ENCODE results near the gene RNASET2. TPM values are rescaled to one million over a fixed set of nuclear protein-coding genes. Genes with fewer than 3 reads are reported as not detected.

Gene RNASET2
- total and polyA plus RNA-seq, 4 donors, result 17.7 to 37.2 (median 25.0) TPM

GRCh38 chr6:166907373-166907841 lies 48.9 kb downstream of the RNASET2 start:
- Histone ChIP-seq H3K4me3 (ENCODE audit: low read depth in 1 of 3, low read length in 3 of 3) (no peak overlapping the region), H3K36me3 (ENCODE audit: control insufficient read depth in 4 of 4, insufficient read depth in 3 of 4, low read depth in 1 of 4, low read length in 3 of 4) (no peaks in the 10 kb centered on the region), H3K9ac (ENCODE audit: low read depth in 1 of 2, low read length in 2 of 2) (no peak overlapping the region), H3K27me3 (ENCODE audit: control insufficient read depth in 4 of 4, insufficient read depth in 4 of 4, low read length in 3 of 4) (no peaks in the 10 kb centered on the region), H3K27ac (ENCODE audit: low read depth in 1 of 2, low read length in 2 of 2) (no peak overlapping the region), H3K4me1 (ENCODE audit: control insufficient read depth in 4 of 4, insufficient read depth in 4 of 4, low read length in 3 of 4) (no peaks in the 10 kb centered on the region), H3K9me3 (ENCODE audit: control insufficient read depth in 4 of 4, low read length in 3 of 4) (no peaks in the 10 kb centered on the region)
- no peak for DNase-seq (ENCODE audit: low spot score)
- TF ChIP-seq HNF4A (conservative IDR thresholded peaks at IDR 0.05) (no peak), FOXA2 (IDR thresholded peaks at IDR 0.05) (no peak), FOXA1 (IDR thresholded peaks at IDR 0.05) (no peak), RXRA (IDR thresholded peaks at IDR 0.05) (no peak), NR2F2 (IDR thresholded peaks at IDR 0.05) (no peak)
- WGBS, result 89% methylated on average over 8 of the region's 8 CpGs

GRCh38 chr6:166906376-166907044 lies 49.8 kb downstream of the RNASET2 start:
- Histone ChIP-seq H3K27ac (ENCODE audit: low read depth in 1 of 2, low read length in 2 of 2) (no peak overlapping the region), H3K36me3 (ENCODE audit: control insufficient read depth in 4 of 4, insufficient read depth in 3 of 4, low read depth in 1 of 4, low read length in 3 of 4) (no peaks in the 10 kb centered on the region), H3K9ac (ENCODE audit: low read depth in 1 of 2, low read length in 2 of 2) (no peak overlapping the region), H3K9me3 (ENCODE audit: control insufficient read depth in 4 of 4, low read length in 3 of 4) (peaks cover 0 to under 1% (median 0%) of the 10 kb centered on the region in 4 donors), H3K4me3 (ENCODE audit: low read depth in 1 of 3, low read length in 3 of 3) (no peak overlapping the region), H3K4me1 (ENCODE audit: control insufficient read depth in 4 of 4, insufficient read depth in 4 of 4, low read length in 3 of 4) (no peaks in the 10 kb centered on the region), H3K27me3 (ENCODE audit: control insufficient read depth in 4 of 4, insufficient read depth in 4 of 4, low read length in 3 of 4) (no peaks in the 10 kb centered on the region)
- TF ChIP-seq ATF3 (IDR thresholded peaks at IDR 0.05) (no peak), FOXA2 (IDR thresholded peaks at IDR 0.05) (no peak), CTCF (IDR thresholded peaks at IDR 0.05; ENCODE audit: low read depth, low read length, missing input control) (no peak), YY1 (IDR thresholded peaks at IDR 0.05) (no peak), RXRA (IDR thresholded peaks at IDR 0.05) (no peak), EGR1 (IDR thresholded peaks at IDR 0.05; ENCODE audit: low read depth in 2 of 2) (no peak), JUND (IDR thresholded peaks at IDR 0.05) (no peak), FOXA1 (IDR thresholded peaks at IDR 0.05) (no peak), NR2F2 (IDR thresholded peaks at IDR 0.05) (no peak), RAD21 (IDR thresholded peaks at IDR 0.05) (no peak), ZBTB33 (IDR thresholded peaks at IDR 0.05) (no peak), HNF4G (IDR thresholded peaks at IDR 0.05) (no peak), MAX (IDR thresholded peaks at IDR 0.05) (no peak), SP1 (IDR thresholded peaks at IDR 0.05) (no peak)
- DNase-seq (ENCODE audit: low spot score), result no peak
- WGBS, result 88% methylated on average over 17 of the region's 17 CpGs

Data from liver (tissue), 9 donors.